ENCODE data around the gene GGTA1. TPM values are rescaled to one million over a fixed set of nuclear protein-coding genes. Genes with fewer than 3 reads are reported as not detected.
"Not testable (repeated sequence)": the region's sequence is repeated elsewhere in the genome, so short reads cannot be mapped to it uniquely, and the experiment has no call there.

Gene GGTA1
- total RNA-seq, 1 donor from 2014 or later, result not detected

GRCh38 chr9:121439711-121440664, 59.7 kb downstream of the GGTA1 start:
- no peak overlapping the region for H3K27ac Mint-ChIP-seq

DNA sequence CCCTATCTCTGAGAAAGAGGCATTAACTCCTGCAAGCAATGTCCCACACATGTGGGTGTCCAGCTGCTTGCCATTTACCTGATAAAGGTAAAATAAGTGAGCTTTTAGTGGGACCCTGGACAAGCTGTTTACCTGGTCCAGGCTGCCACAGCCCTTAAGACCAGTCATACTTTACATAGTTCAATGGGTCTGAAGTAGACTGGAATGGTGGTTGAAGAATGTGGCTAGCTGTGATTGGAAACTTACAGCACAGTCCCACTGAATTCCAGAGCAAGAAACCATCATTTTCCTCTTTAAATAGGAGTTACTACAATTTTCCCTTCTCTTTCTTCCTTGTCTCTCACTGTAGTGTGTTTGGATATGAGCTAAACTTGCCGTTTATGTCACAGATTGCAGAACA, 60.6 kb downstream of the GGTA1 start:
- Mint-ChIP-seq H3K4me3 (no peak overlapping the region), H3K36me3 (no peaks in the 10 kb centered on the region), H3K9me3 (no peaks in the 10 kb centered on the region), H3K27ac (no peak overlapping the region), H3K27me3 (ENCODE audit: low read depth) (peaks cover 23% of the 10 kb centered on the region), H3K4me1 (no peaks in the 10 kb centered on the region)
- no peak for TF ChIP-seq CTCF (IDR thresholded peaks at IDR 0.05; ENCODE audit: unreplicated experiment)
- DNase-seq (ENCODE audit: low spot score in 2 of 2, unreplicated experiment in 2 of 2), result no peak

More at GRCh38 chr9:121439711-121440664, 59.7 kb downstream of the GGTA1 start:
- no peak for TF ChIP-seq CTCF (IDR thresholded peaks at IDR 0.05; ENCODE audit: unreplicated experiment)
- no peaks in the 10 kb centered on the region for H3K9me3 Mint-ChIP-seq
- peaks cover 30% of the 10 kb centered on the region for H3K27me3 Mint-ChIP-seq (ENCODE audit: low read depth)
- H3K36me3 Mint-ChIP-seq, result no peaks in the 10 kb centered on the region
- no peaks in the 10 kb centered on the region for H3K4me1 Mint-ChIP-seq
- no peak overlapping the region for H3K4me3 Mint-ChIP-seq
- DNase-seq (ENCODE audit: low spot score in 2 of 2, unreplicated experiment in 2 of 2), result no peak

DNA sequence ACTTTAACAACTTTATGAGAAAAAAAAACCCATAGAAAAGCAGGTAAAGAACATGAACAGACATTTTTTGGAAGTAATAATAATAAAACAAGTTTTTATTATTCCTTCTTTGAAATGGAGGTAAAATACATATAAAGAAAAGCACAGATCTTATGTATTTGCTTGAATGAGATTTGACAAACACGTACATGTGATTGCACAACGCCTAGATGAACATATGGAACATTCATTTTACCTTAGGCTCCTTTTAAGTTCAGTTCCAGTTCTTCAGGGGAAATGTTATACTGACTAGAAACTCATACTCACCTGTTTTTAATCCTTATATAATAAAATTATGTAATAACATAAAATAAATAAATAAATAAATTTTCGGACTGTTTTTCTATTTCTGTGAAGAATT, 61.8 kb downstream of the GGTA1 start:
- Mint-ChIP-seq H3K27me3 (ENCODE audit: low read depth) (peaks cover 14% of the 10 kb centered on the region), H3K36me3 (no peaks in the 10 kb centered on the region), H3K9me3 (no peaks in the 10 kb centered on the region), H3K4me1 (no peaks in the 10 kb centered on the region), H3K4me3 (no peak overlapping the region), H3K27ac (no peak overlapping the region)
- no peak for DNase-seq (ENCODE audit: low spot score in 2 of 2, unreplicated experiment in 2 of 2)
- no peak for TF ChIP-seq CTCF (IDR thresholded peaks at IDR 0.05; ENCODE audit: unreplicated experiment)

DNA sequence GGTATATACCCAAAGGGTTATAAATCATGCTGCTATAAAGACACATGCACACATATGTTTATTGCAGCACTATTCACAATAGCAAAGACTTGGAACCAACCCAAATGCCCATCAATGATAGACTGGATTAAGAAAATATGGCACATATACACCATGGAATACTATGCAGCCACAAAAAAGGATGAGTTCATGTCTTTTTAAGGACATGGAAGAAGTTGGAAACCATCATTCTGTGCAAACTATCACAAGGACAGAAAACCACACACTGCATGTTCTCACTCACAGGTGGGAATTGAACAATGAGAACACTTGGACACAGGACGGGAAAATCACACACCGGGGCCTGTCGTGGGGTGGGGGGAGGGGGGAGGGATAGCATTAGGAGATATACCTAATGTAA, 62.6 kb downstream of the GGTA1 start:
- not testable (repeated sequence) for H3K36me3 Mint-ChIP-seq; H3K4me3 Mint-ChIP-seq; H3K4me1 Mint-ChIP-seq; H3K27ac Mint-ChIP-seq; H3K9me3 Mint-ChIP-seq; DNase-seq (ENCODE audit: low spot score in 2 of 2, unreplicated experiment in 2 of 2)
- H3K27me3 Mint-ChIP-seq (ENCODE audit: low read depth), result peaks cover 11% of the 10 kb centered on the region

DNA sequence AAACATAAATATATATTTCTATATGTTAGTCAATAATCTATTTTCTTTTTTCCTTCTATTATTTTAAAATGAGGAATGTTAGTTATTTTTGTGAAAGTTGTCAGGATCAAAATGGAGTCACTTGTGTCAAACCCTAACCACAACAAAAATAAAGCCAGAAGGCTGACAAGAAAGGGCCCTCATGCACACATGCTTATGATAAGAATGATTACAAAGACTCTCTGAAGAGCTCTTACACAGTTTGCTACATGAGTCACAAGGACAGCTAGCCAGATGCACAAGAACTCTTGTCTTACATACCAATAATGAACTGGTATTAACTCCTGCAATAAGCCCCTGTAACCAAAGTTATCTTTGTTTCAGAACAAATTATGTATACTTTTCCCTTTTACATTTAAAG, 64.7 kb downstream of the GGTA1 start:
- no peak for TF ChIP-seq CTCF (IDR thresholded peaks at IDR 0.05; ENCODE audit: unreplicated experiment)

GRCh38 chr9:121427899-121428298, 71.7 kb downstream of the GGTA1 start:
- H3K4me3 Mint-ChIP-seq, result no peak overlapping the region
- no peaks in the 10 kb centered on the region for H3K4me1 Mint-ChIP-seq
- TF ChIP-seq CTCF (IDR thresholded peaks at IDR 0.05; ENCODE audit: unreplicated experiment), result no peak
- no peaks in the 10 kb centered on the region for H3K36me3 Mint-ChIP-seq
- H3K27ac Mint-ChIP-seq, result no peak overlapping the region
- no peak for DNase-seq (ENCODE audit: low spot score in 2 of 2, unreplicated experiment in 2 of 2)
- H3K9me3 Mint-ChIP-seq, result peaks cover 23% of the 10 kb centered on the region
- peaks cover 4% of the 10 kb centered on the region for H3K27me3 Mint-ChIP-seq (ENCODE audit: low read depth)

More for the DNA sequence above, 64.7 kb downstream of the GGTA1 start:
- no peak for DNase-seq (ENCODE audit: low spot score in 2 of 2, unreplicated experiment in 2 of 2)
- Mint-ChIP-seq H3K4me1 (no peaks in the 10 kb centered on the region), H3K27me3 (ENCODE audit: low read depth) (peaks cover 6% of the 10 kb centered on the region), H3K4me3 (no peak overlapping the region), H3K36me3 (no peaks in the 10 kb centered on the region), H3K9me3 (no peaks in the 10 kb centered on the region), H3K27ac (no peak overlapping the region)
